Epithelial cell of esophagus (primary cell): ENCODE data around the gene BSN.

ENCODE experiments used
- DNase-seq: peaks from one replicate; pipeline ENCODE4 v3.0.0; 2010; ENCODE audit warnings: low read depth
- H3K4me3 ChIP-seq: 2 replicates; pipeline ENCODE4 v1.5.1; 2011; ENCODE audit warnings: mild to moderate bottlenecking, low read length, control low read depth
- CTCF ChIP-seq: IDR thresholded peaks from 2 replicates; pipeline ENCODE4 v1.5.1; 2011; ENCODE audit warnings: low read depth, mild to moderate bottlenecking, low read length, control low read depth, inconsistent platforms; ENCODE audit not compliant: insufficient read depth; ENCODE audit errors: missing control alignments

The BSN gene

GRCh38 chr3:49513494-49514124 lies 40.7 kb upstream of the BSN start:
- no peak for TF ChIP-seq CTCF
- no peak for DNase-seq
- no peak overlapping the region for H3K4me3 ChIP-seq

- TF ChIP-seq CTCF, result no peak
- DNase-seq, result no peak
- H3K4me3 ChIP-seq, result no peak overlapping the region
These were observed 36.3 kb upstream of the BSN start for GRCh38 chr3:49518016-49518415.

GRCh38 chr3:49518441-49518840 lies 35.8 kb upstream of the BSN start:
- TF ChIP-seq CTCF, result no peak
- H3K4me3 ChIP-seq, result no peak overlapping the region
- DNase-seq, result no peak

GRCh38 chr3:49519296-49519695 lies 35.0 kb upstream of the BSN start:
- no peak for TF ChIP-seq CTCF

GRCh38 chr3:49519916-49520385 lies 34.3 kb upstream of the BSN start:
- H3K4me3 ChIP-seq, result no peak overlapping the region
- DNase-seq, result no peak
- TF ChIP-seq CTCF, result no peak

More at GRCh38 chr3:49519296-49519695, 35.0 kb upstream of the BSN start:
- no peak for DNase-seq
- no peak overlapping the region for H3K4me3 ChIP-seq

- no peak overlapping the region for H3K4me3 ChIP-seq
- TF ChIP-seq CTCF, result no peak
These were observed 30.2 kb upstream of the BSN start for GRCh38 chr3:49523756-49524747.

GRCh38 chr3:49529567-49529966 lies 24.7 kb upstream of the BSN start:
- H3K4me3 ChIP-seq, result no peak overlapping the region
- no peak for TF ChIP-seq CTCF
- DNase-seq, result no peak

More at GRCh38 chr3:49523756-49524747, 30.2 kb upstream of the BSN start:
- peak; percentile 78 for DNase-seq
